Measurements from ENCODE around the gene WWOX. TPM values are rescaled to one million over a fixed set of nuclear protein-coding genes. Genes with fewer than 3 reads are reported as not detected.

Gene WWOX
- total and polyA plus RNA-seq, 2 donors (not counting 1 experiment from before 2014, with no cell fraction given): 10.5 to 42.3 TPM

GRCh38 chr16:79109771-79110170 is 1010.3 kb downstream of the WWOX start:
- intact Hi-C loops (cut with micrococcal nuclease): no loop called here
- peaks cover 3% of the 10 kb centered on the region for H3K27me3 Mint-ChIP-seq
- H3K4me2 ChIP-seq (replicated peaks; ENCODE audit: low read depth, low read length, poor library complexity, severe bottlenecking): no peak overlapping the region
- ATAC-seq (ENCODE audit: low read depth) (no peak), DNase-seq (no peak)
- ChIA-PET POLR2A (no interaction called here), CTCF (no interaction called here)
- H3K27me3 ChIP-seq (replicated peaks in 1 of 4; ENCODE audit: control extremely low read depth in 1 of 4, control insufficient read depth in 3 of 4, insufficient read depth in 4 of 4, low read length in 3 of 4): no peaks in the 10 kb centered on the region
- no peak overlapping the region for H3K4me3 ChIP-seq (ENCODE audit: control extremely low read depth in 1 of 5, extremely low read depth in 1 of 5, insufficient read depth in 1 of 5, low read depth in 2 of 5, low read length in 4 of 5)
- no peaks in the 10 kb centered on the region for H3K9me3 ChIP-seq (ENCODE audit: control extremely low read depth in 1 of 3, control insufficient read depth in 2 of 3, insufficient read depth in 1 of 3, low read length in 2 of 3)
- WGBS (ENCODE audit: insufficient coverage): 80% methylated on average over 1 of the region's 5 CpGs
- no peaks in the 10 kb centered on the region for H4K20me1 ChIP-seq (ENCODE audit: control insufficient read depth, insufficient read depth, low read length, poor library complexity, severe bottlenecking)
- no peak for TF ChIP-seq EZH2 (IDR thresholded peaks at IDR 0.05; ENCODE audit: borderline replicate concordance, insufficient read depth, low read depth, low read length, poor library complexity, severe bottlenecking)
- TF ChIP-seq CTCF (IDR thresholded peaks at IDR 0.05): no peak
- H3K79me2 ChIP-seq (ENCODE audit: control insufficient read depth, insufficient read depth, low read length): no peaks in the 10 kb centered on the region
- no peak overlapping the region for H3K27ac ChIP-seq (ENCODE audit: low read length in 2 of 2)
- no peaks in the 10 kb centered on the region for H3K4me1 Mint-ChIP-seq
- H3K27ac Mint-ChIP-seq: no peak overlapping the region
- H3K4me3 Mint-ChIP-seq: no peak overlapping the region
- H3K36me3 ChIP-seq (replicated peaks in 1 of 2; ENCODE audit: control extremely low read depth in 1 of 2, control insufficient read depth in 1 of 2, extremely low read depth in 1 of 2, insufficient read depth in 2 of 2, low read length in 1 of 2): no peaks in the 10 kb centered on the region
- no peak overlapping the region for H3K9ac ChIP-seq (ENCODE audit: low read length)
- peaks cover 2% of the 10 kb centered on the region for H3K9me3 Mint-ChIP-seq (ENCODE audit: insufficient read depth)
- H3K4me1 ChIP-seq (ENCODE audit: control insufficient read depth in 2 of 2, insufficient read depth in 2 of 2, low read length in 2 of 2): no peaks in the 10 kb centered on the region
- no peak overlapping the region for H2AFZ ChIP-seq (ENCODE audit: insufficient read depth, low read depth, low read length, poor library complexity, severe bottlenecking)

DNA sequence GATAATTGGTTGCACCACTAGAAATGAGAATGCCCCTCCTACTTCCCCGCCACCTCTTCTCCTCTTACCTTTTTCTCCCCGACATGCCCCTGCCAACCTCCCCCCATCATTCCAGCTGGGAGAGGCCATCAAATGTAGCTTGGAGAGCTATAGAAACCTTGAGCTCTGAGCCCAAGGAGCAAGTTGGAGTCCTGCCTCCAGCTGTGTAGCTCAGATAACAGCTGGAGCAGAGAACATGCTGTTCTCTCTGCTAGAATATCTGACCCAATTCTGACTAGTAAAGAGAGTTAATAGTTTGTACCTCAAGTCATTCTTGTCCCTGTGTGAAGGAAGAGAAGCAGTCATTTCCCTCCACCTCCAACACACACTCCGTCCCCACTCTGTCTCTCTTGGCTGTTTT is 1010.8 kb downstream of the WWOX start:
- DNase-seq: no peak
- no peak overlapping the region for H3K4me2 ChIP-seq (replicated peaks; ENCODE audit: low read depth, low read length, poor library complexity, severe bottlenecking)
- Mint-ChIP-seq H3K27ac (no peak overlapping the region), H3K4me3 (no peak overlapping the region), H3K27me3 (peaks cover 3% of the 10 kb centered on the region), H3K9me3 (ENCODE audit: insufficient read depth) (peaks cover 2% of the 10 kb centered on the region), H3K4me1 (no peaks in the 10 kb centered on the region)
- no peaks in the 10 kb centered on the region for H3K4me1 ChIP-seq (ENCODE audit: control insufficient read depth in 2 of 2, insufficient read depth in 2 of 2, low read length in 2 of 2)
- H3K4me3 ChIP-seq (ENCODE audit: control extremely low read depth in 1 of 5, extremely low read depth in 1 of 5, insufficient read depth in 1 of 5, low read depth in 2 of 5, low read length in 4 of 5): no peak overlapping the region
- ATAC-seq (ENCODE audit: low read depth): no peak
- 80% methylated on average over 1 of the region's 3 CpGs for WGBS (ENCODE audit: insufficient coverage)
- H3K27me3 ChIP-seq (replicated peaks in 1 of 4; ENCODE audit: control extremely low read depth in 1 of 4, control insufficient read depth in 3 of 4, insufficient read depth in 4 of 4, low read length in 3 of 4): no peaks in the 10 kb centered on the region
- H3K27ac ChIP-seq (ENCODE audit: low read length in 2 of 2): no peak overlapping the region
- intact Hi-C loops (cut with micrococcal nuclease): no loop called here
- POLR2A ChIA-PET: no interaction called here
- CTCF ChIA-PET: no interaction called here
- H3K79me2 ChIP-seq (ENCODE audit: control insufficient read depth, insufficient read depth, low read length): no peaks in the 10 kb centered on the region
- H3K36me3 ChIP-seq (replicated peaks in 1 of 2; ENCODE audit: control extremely low read depth in 1 of 2, control insufficient read depth in 1 of 2, extremely low read depth in 1 of 2, insufficient read depth in 2 of 2, low read length in 1 of 2): no peaks in the 10 kb centered on the region
- no peaks in the 10 kb centered on the region for H3K9me3 ChIP-seq (ENCODE audit: control extremely low read depth in 1 of 3, control insufficient read depth in 2 of 3, insufficient read depth in 1 of 3, low read length in 2 of 3)
- TF ChIP-seq EZH2 (IDR thresholded peaks at IDR 0.05; ENCODE audit: borderline replicate concordance, insufficient read depth, low read depth, low read length, poor library complexity, severe bottlenecking): no peak
- no peak for TF ChIP-seq CTCF (IDR thresholded peaks at IDR 0.05)
- H3K9ac ChIP-seq (ENCODE audit: low read length): no peak overlapping the region
- H2AFZ ChIP-seq (ENCODE audit: insufficient read depth, low read depth, low read length, poor library complexity, severe bottlenecking): no peak overlapping the region
- no peaks in the 10 kb centered on the region for H4K20me1 ChIP-seq (ENCODE audit: control insufficient read depth, insufficient read depth, low read length, poor library complexity, severe bottlenecking)
